Heart right ventricle (tissue), 16 donors: ENCODE data around the gene IP6K3. TPM values are rescaled to one million over a fixed set of nuclear protein-coding genes. Genes with fewer than 3 reads are reported as not detected.
A peak's percentile ranks its signal among the peaks of the same experiment; 100 is the strongest.

Source experiments
- ATAC-seq, 8 donors: fragments of 200-7000 bp; cut with Tn5 transposase; one replicate each; pipeline ENCODE4 v1.9.1; 2020; ENCODE audit warnings: mild to moderate bottlenecking in 8 of 8, moderate library complexity in 8 of 8, moderate number of reproducible peaks in 1 of 8
- DNase-seq, 2 donors: peaks; one replicate each; pipeline ENCODE4 v3.0.0-alpha.2; 2020
- H3K27ac ChIP-seq, 10 donors: fragments of 200-600 bp; sonication (generic) in 2 of 10; one replicate each; pipeline versions ENCODE4 v1.5.0 to v1.8.0; 2020 to 2022; ENCODE audit warnings: mild to moderate bottlenecking in 3 of 10
- H3K27me3 ChIP-seq, 7 donors: fragments of 200-600 bp; one replicate each; pipeline ENCODE4 v1.8.0; 2021 to 2022; ENCODE audit warnings: mild to moderate bottlenecking in 2 of 7
- H3K36me3 ChIP-seq, 9 donors: fragments of 200-600 bp; sonication (generic) in 1 of 9; one replicate each; pipeline versions ENCODE4 v1.5.0 to v1.8.0; 2020 to 2022; ENCODE audit warnings: mild to moderate bottlenecking in 2 of 9
- H3K4me1 ChIP-seq, 9 donors: fragments of 200-600 bp; sonication (generic) in 1 of 9; one replicate each; pipeline versions ENCODE4 v1.5.0 to v1.8.0; 2020 to 2022; ENCODE audit warnings: mild to moderate bottlenecking in 4 of 9
- H3K4me3 ChIP-seq, 10 donors: fragments of 200-600 bp; sonication (generic) in 2 of 10; one replicate each; pipeline versions ENCODE4 v1.5.0 to v1.8.0; 2020 to 2022; ENCODE audit warnings: mild to moderate bottlenecking in 7 of 10, moderate library complexity in 2 of 10
- H3K9me3 ChIP-seq, 11 donors: fragments of 200-600 bp in 10 of 11; sonication (generic) in 2 of 11; one replicate each; pipeline versions ENCODE4 v1.5.0 to v1.8.0; 2013 to 2022; ENCODE audit warnings: mild to moderate bottlenecking in 2 of 11, control low read depth in 1 of 11, moderate library complexity in 1 of 11
- WGBS, 2 donors: extraction: QIAGEN DNeasy Blood & Tissue Kit; methylation state at CpG; one replicate each; pipeline ENCODE4 v1.1.7; 2013; ENCODE audit warnings: inconsistent platforms in 1 of 2; 5-methylcytosine and 5-hydroxymethylcytosine counted together
- intact Hi-C, 10 donors: fragments of 100-400 bp; cut with DNase I; formaldehyde crosslinking; loops; one replicate each; pipeline versions ENCODE4 v1.11.1 to v1.14.2; 2022
- polyA plus RNA-seq, 2 donors: library from polyadenylated mRNA; stranded (reverse); fragments of 200-250 nt; gene quantifications; one replicate each; pipeline ENCODE4 v1.2.3, GENCODE V29; 2013
- total RNA-seq, 10 donors: library from RNA; stranded (reverse); fragmentation: NEBNext Ultra II Directional in 3 of 10; extraction: Animal tissue kit (Norgen Biotek cat#: 25700) in 3 of 10; gene quantifications; one replicate each; pipeline versions ENCODE4 v1.2.1 to v1.2.4, GENCODE V29; 2021 to 2023
- TF ChIP-seq, protein P1 (sequence below), 9 donors: fragments of 200-600 bp; sonication (generic) in 2 of 9; IDR thresholded peaks; one replicate each; pipeline versions ENCODE4 v1.5.0 to v1.8.0; 2021 to 2022; ENCODE audit warnings: antibody characterized with exemption in 9 of 9, mild to moderate bottlenecking in 5 of 9, moderate library complexity in 1 of 9
- donor health status: Arrhythmogenic right ventricular cardiomyopathy.
- donor health status: ischemic (EF 13 %, LVEDD 7.1; RV severe dilation, severe dysfunction).
- donor health status: healthy with polysubstance abuse.
- donor health status: DM: no; HTN: yes; CAD: no.
- donor health status: DM: no; HTN: no; CAD: no.
- donor health status: ischemic (EF 25% LVEDD 6.9; RV normal size, moderate dysfunction).
- donor health status: ischemic (EF 25% LVEDD 5.7; RV mildly dilated, moderate dysfunction).
- donor health status: healthy.
- donor health status: DM: yes; HTN: yes; CAD: no.
- donor health status: Ischemic cardiomyopathy.
- donor health status: ischemic (EF 35%, LVEDD 5.7; RV mildly dilated, moderate dysfunction).
- donor health status: nonischemic (EF 11% LVEDD 7.7; RV severe dilation, severe dysfunction).
- donor health status: DM: yes; HTN: yes; CAD: no.
- donor health status: PGD.
- donor health status: ischemic (EF 29% LVEDD 5.4; RV normal size, mild dysfunction).
- donor health status: nonischemic (EF 23%, LVEDD 6.1; RV moderate dilation, normal function).

The IP6K3 gene
- total and polyA plus RNA-seq, 12 donors: 15.9 to 55.7 (median 27.5) TPM

DNA sequence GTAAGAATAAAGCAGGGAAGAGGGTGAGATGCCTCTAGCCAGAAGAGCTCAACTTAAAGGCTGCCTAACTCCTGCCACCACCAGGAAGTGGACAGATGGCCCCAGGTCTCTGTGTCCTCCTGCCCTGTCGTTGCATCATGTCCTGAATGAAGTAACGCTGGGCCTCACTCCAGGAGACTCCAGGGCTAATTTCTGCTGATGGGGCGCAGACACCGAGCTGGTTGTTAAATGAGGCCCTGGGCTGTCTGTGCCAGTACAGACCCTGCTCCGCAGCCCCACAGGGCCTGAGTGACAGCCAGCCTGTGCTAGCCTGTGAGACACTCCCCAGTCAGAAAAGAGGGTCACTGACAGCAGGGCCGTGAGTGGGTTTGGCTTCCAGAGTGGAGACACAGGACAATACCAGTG lies 6.5 kb downstream of the IP6K3 start:
- Histone ChIP-seq H3K4me3 (no peak overlapping the region), H3K4me1 (peaks cover 18 to 95% (median 73%) of the 10 kb centered on the region in 9 donors), H3K27me3 (peaks cover 0 to 14% (median 0%) of the 10 kb centered on the region in 7 donors), H3K9me3 (no peaks in the 10 kb centered on the region), H3K27ac (peak overlapping the region; percentile 41 to 93 (median 86)), H3K36me3 (peaks cover 0 to 6% (median 0%) of the 10 kb centered on the region in 9 donors)
- intact Hi-C loops: no loop called here
- DNase-seq (peak; percentile 49 to 50), ATAC-seq (peak in 7 of 8 donors; percentile 19 to 68 (median 35))
- TF ChIP-seq, protein P1, sequence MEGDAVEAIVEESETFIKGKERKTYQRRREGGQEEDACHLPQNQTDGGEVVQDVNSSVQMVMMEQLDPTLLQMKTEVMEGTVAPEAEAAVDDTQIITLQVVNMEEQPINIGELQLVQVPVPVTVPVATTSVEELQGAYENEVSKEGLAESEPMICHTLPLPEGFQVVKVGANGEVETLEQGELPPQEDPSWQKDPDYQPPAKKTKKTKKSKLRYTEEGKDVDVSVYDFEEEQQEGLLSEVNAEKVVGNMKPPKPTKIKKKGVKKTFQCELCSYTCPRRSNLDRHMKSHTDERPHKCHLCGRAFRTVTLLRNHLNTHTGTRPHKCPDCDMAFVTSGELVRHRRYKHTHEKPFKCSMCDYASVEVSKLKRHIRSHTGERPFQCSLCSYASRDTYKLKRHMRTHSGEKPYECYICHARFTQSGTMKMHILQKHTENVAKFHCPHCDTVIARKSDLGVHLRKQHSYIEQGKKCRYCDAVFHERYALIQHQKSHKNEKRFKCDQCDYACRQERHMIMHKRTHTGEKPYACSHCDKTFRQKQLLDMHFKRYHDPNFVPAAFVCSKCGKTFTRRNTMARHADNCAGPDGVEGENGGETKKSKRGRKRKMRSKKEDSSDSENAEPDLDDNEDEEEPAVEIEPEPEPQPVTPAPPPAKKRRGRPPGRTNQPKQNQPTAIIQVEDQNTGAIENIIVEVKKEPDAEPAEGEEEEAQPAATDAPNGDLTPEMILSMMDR (IDR thresholded peaks at IDR 0.05): no peak
- 27 to 39% methylated on average over 6 of the region's 6 CpGs for WGBS, 2 donors

DNA sequence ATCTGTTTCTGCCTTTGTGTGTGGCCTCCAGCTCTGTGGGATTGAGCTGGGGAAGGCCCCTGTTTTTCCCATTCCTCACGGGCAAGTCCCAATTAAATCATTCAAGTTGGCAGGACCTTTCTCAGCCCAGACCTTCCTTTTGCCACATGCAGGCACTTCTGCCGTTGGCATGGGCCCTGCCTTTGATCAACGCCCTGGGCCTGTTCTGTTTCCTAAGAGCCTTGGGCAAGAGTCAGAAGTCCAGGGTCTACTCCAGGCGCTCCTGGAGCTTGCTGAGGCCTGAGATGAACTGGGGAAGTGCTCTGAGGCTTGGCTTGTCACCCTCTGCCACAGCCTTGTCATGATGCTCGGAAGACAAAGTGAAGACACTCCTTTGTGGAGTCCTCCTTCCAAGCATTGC lies 7.1 kb downstream of the IP6K3 start:
- Histone ChIP-seq H3K27me3 (peaks cover 0 to 14% (median 0%) of the 10 kb centered on the region in 7 donors), H3K27ac (peak overlapping the region; percentile 41 to 93 (median 86)), H3K4me1 (peaks cover 18 to 95% (median 73%) of the 10 kb centered on the region in 9 donors), H3K36me3 (peaks cover 0 to 13% (median 0%) of the 10 kb centered on the region in 9 donors), H3K4me3 (no peak overlapping the region), H3K9me3 (no peaks in the 10 kb centered on the region)
- WGBS, 2 donors: 56 to 68% methylated on average over 5 of the region's 5 CpGs
- intact Hi-C loops: no loop called here
- ATAC-seq (no peak), DNase-seq (no peak)
- TF ChIP-seq, protein P1 (IDR thresholded peaks at IDR 0.05): no peak

DNA sequence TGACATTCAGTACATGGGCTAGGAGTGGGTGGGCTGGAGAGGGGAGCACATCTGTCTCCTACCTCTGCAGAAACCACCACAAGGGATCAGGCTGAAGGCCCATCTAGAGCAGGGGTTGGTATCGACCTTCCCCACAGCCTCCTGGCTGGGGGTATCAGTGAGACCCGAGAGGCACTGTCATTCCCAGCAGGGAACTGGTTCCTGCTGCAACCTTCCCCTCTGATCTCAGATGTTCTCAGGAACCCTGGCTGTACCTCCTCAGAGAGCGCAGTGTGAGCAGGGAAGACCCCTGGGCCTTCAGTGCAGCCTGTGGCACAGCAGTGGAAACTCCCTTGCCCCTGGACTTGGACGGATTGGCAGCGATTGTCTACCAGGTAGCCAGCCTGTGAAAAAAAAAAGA lies 7.8 kb downstream of the IP6K3 start:
- no peak for DNase-seq
- H3K36me3 ChIP-seq: peaks cover 0 to 16% (median 0%) of the 10 kb centered on the region in 9 donors

DNA sequence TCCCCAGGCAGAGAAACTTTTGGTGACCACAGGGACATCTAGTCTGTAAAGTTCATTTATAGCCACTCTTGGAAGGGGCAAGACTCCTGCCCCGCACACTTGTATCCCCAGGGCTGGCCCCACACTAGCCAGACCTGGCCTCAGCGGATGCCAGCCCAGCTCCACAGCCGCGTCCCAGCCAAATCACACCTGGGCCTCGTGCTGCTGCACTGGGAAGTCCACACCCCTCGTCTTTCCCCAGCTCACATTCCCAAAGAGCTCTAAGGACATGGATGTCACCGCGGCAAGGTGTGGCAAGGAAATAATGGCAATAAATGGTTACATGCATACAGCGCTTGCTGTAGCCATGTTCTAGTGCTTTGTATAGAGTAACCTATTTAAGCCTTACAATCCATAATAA lies 8.6 kb downstream of the IP6K3 start:
- Histone ChIP-seq H3K4me3 (no peak overlapping the region), H3K36me3 (peaks cover 0 to 23% (median 0%) of the 10 kb centered on the region in 9 donors), H3K27me3 (peaks cover 0 to 6% (median 0%) of the 10 kb centered on the region in 7 donors), H3K27ac (peak overlapping the region; percentile 60 to 94 (median 86)), H3K9me3 (no peaks in the 10 kb centered on the region), H3K4me1 (peaks cover 18 to 95% (median 71%) of the 10 kb centered on the region in 9 donors)
- TF ChIP-seq, protein P1 (IDR thresholded peaks at IDR 0.05): no peak
- intact Hi-C loops: no loop called here
- 50 to 72% methylated on average over 9 of the region's 9 CpGs for WGBS, 2 donors
- no peak for DNase-seq
- ATAC-seq: peak in 4 of 8 donors; percentile 5 to 40 (median 20)

More for the DNA sequence above, 7.8 kb downstream of the IP6K3 start:
- intact Hi-C loops: no loop called here
- peaks cover 0 to 13% (median 0%) of the 10 kb centered on the region in 7 donors for H3K27me3 ChIP-seq
- TF ChIP-seq, protein P1 (IDR thresholded peaks at IDR 0.05): no peak
- no peaks in the 10 kb centered on the region for H3K9me3 ChIP-seq
- peaks cover 18 to 95% (median 71%) of the 10 kb centered on the region in 9 donors for H3K4me1 ChIP-seq
- H3K4me3 ChIP-seq: no peak overlapping the region
- ATAC-seq: no peak
- 86 to 87% methylated on average over 5 of the region's 5 CpGs for WGBS, 2 donors
- peak overlapping the region; percentile 60 to 94 (median 86) for H3K27ac ChIP-seq
